T47D (cell line): ENCODE data around the gene RCE1.

Experiments used
- DNase-seq, 2 experiments: peaks; one replicate each; pipeline versions ENCODE4 v3.0.0 to v3.0.0-alpha.2; 2011 to 2012; ENCODE audit warnings: low read depth in 1 of 2, low spot score in 1 of 2
- JUND ChIP-seq: IDR thresholded peaks from 2 replicates; pipeline ENCODE4 v1.6.1; 2012; ENCODE audit warnings: low read depth
- in situ Hi-C: cut with HindIII; loops from 2 replicates; pipeline ENCODE4 v1.10.0; 2016; ENCODE audit warnings: low sequenced_read_pairs, low pct_unique_long_range_greater_than_20kb

Gene RCE1

DNA sequence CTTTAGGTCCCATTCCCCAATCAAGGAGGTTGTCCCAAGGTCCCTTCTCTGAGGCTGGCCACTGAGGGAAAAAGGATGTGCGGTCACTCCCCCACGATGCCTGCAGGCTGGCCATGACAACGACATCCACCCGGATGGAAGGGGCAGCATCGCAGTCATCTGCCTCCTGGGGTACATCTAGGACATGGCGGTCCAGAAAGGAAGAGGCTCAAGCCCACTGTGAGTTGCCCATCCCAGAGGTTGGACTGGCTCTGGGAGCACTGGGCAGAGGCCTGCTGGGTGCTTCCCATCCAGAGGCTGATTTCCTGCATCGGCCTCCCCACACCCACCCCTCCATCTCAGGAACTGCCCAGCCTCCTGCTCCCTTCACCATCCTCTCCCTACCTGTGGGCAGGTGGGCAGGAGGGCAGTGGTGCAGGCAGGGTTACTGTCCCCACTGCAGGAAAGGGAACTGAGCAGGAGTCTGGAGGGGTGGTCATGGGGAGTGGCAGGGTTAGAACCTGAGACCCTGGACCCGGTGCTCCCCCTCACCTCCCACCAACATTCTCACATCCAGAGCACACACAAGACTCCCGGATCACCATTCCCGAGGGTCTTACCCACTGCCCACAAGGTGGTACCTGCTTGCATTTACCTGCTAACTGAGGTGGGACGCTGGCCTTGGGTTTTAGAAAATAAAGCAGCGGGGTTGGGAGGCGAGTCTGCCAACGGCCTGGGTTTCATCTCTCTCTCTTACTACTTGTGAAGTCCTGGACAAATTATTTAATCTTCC is 4.4 kb downstream of the RCE1 start:
- DNase-seq, result peak in 1 of 2 experiments; percentile 8
- no peak for TF ChIP-seq JUND
- in situ Hi-C loops, result no loop called here

DNA sequence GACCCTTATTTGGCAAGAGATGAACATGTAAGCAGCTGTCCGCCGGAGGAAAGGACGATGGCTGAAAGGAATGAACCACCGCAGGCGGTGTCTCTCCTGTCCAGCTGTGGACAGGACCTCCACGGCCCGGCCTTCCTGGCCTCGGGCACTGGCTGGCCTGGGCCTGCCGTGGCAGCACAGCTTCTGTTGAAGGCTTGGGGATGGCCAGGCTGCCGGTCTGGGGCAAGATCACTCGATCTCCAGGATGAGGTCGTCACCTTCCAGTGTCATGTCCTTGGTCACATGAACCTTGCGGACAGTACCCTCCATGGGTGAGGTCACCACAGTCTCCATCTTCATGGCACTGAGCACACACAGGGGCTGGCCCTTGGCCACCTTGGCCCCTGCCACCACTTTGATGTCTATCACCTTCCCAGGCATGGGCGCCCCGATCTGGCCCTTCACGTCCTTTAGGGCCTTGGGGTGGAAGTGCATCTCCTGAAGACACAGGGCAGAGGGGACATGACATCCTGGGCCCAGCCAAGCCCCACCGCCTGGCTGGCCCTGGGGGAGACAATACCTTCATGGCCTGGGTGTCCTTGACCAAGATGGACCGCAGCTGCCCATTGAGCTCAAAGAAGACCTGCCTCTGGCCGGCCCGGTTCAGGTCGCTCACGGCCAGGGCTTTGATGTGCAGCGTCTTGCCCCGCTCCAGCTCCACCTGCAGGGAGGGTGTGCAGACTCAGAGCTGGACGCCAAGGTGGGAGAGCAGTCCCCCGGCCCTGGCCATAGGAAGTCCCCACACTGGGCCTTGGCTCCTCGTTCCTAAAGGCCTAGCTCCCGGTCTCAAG is 5.6 kb downstream of the RCE1 start:
- TF ChIP-seq JUND, result no peak
- DNase-seq, result peak in 1 of 2 experiments; percentile 1
- in situ Hi-C loops, result no loop called here

DNA sequence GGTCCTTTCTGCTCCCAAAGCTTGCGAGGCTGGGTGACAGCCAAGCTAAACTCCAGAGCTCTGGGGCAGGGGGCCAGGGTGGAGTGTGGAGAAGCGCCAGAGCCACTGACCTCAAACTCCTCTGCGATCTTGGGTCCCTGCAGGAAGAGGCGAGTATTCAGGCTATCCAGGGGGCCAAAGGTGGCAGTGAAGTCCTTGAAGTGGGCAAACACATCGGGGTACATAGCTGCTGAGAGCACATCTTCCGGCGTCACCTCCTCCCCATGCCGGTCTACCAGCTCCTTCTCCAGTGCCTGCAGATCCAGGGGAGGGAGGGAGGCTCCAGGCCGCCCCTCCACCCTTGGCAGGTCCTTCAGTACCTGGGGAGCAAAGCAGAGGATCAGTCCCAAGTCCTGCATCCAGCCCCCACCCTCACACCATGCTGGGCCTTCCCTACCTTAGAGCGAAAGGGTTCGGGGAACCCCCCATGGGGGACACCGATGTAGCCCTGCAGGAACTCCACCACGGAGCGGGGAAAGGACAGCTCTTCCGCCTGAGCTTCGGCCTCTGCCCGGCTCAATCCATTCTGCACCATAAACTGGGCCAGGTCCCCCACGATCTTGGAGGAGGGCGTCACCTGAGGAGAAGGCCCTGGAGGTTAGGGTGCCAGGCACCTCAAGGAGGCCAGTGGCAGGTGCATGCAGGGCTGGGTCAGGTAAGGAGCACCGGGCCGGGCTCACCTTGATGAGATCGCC is 6.4 kb downstream of the RCE1 start:
- peak in 1 of 2 experiments; percentile 10 for DNase-seq
- no peak for TF ChIP-seq JUND
- in situ Hi-C loops, result no loop called here

DNA sequence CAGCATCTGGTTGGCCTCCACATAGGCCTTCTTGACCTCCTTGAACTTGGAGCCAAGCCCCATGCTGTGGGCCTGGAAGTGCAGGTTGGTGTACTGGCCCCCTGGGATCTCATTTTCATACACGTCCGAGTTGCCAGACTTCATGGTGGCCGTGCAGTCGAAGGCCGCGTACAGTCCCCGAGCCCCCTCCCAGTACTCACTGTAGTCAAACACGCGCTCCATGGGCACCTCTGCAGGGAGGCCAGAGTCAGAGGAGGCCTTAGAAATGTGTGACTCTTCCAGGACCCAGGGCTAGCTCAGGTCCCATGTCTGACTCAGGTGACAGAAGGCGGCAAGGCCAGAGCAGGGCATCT is 7.0 kb downstream of the RCE1 start:
- DNase-seq, result peak in 1 of 2 experiments; percentile 2
- no peak for TF ChIP-seq JUND
- in situ Hi-C loops, result no loop called here

DNA sequence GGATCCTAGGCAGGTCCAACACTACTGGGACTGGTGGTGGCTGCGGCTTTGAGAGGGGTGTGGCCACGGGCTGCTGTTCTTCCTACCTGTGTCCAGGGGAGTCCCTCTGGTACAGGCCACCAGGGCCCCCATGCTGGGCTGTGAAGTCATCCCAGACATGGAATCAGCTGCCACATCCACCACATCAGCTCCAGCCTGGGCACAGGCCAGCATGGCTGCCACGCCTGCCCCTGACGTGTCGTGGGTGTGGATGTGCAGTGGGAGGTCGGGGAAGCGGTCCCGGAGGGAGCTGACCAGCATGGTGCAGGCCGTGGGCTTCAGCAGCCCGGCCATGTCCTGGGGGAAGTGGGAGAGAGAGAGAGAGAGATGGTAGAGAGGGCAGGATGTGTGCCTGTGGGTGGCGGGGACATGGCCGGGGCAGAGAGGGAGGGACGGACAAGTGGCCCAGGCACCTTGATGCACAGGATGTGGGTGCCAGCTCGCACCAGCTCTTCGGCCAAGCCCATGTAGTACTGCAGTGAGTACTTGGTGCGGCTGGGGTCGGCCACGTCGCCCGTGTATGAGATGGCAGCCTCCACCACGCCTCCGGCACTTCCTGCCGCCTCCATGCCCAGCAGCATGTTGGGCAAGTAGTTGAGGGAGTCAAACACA is 7.5 kb downstream of the RCE1 start:
- in situ Hi-C loops, result no loop called here
- peak in 1 of 2 experiments; percentile 3 for DNase-seq
- TF ChIP-seq JUND, result no peak

DNA sequence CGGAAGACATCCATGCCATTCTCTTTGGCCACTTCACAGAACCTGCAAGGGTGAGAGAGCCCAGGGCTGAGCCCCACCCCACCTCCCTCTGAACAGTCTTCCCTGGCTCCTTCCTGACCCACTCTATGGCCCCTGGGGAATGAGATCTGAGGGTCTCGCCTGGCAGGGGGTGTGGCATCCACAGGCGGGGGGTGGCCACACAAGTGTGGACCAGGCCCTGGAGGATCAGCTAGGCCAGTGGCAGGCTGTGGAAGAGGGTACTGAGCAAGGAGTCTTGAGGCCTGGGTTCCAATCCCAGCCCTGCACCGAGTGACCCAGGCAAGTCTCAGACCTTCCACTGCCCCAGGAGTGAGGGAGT is 8.0 kb downstream of the RCE1 start:
- no peak for TF ChIP-seq JUND
- in situ Hi-C loops, result no loop called here
- DNase-seq, result no peak

DNA sequence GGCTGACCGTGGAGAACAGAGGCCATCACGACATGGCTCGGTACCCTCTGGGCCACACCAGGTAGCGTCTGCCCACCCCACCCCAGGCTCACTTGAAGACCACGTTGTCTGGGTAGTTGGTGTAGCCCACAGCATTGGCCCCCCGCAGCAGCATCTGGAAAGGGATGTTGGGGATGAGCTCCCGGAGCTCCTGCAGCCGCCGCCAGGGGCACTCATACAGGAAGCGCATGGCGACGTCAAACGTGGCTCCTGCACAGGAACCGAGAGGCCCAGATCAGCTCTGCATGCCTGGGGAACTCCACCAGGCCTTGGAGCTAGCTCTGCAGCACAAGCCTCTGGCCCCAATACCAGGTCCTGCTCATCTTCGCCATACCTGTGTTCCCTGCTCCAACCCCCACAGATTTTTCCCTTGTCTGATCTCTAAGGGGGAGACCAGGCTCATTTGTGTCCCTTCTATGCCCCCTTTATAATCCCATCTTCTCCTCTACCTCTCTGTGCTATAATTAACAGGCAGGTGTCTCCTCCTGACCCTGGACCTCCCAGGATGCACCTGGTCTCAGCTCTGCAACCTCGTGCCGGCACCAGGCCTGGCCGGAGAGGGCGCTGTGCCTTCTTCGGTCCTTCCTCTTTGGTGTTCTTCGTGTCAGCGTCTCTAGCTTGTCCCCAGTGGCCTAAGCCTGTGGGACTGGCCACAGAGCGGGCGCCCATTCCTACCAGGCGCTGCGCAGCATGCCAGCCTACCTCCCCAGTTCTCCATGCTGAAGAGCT is 8.6 kb downstream of the RCE1 start:
- no peak for TF ChIP-seq JUND
- in situ Hi-C loops, result no loop called here
- peak in 1 of 2 experiments; percentile 16 for DNase-seq

- in situ Hi-C loops, result no loop called here
- no peak for DNase-seq
- TF ChIP-seq JUND, result no peak
These were observed 9.4 kb downstream of the RCE1 start for GRCh38 chr11:66852466-66853241.

DNA sequence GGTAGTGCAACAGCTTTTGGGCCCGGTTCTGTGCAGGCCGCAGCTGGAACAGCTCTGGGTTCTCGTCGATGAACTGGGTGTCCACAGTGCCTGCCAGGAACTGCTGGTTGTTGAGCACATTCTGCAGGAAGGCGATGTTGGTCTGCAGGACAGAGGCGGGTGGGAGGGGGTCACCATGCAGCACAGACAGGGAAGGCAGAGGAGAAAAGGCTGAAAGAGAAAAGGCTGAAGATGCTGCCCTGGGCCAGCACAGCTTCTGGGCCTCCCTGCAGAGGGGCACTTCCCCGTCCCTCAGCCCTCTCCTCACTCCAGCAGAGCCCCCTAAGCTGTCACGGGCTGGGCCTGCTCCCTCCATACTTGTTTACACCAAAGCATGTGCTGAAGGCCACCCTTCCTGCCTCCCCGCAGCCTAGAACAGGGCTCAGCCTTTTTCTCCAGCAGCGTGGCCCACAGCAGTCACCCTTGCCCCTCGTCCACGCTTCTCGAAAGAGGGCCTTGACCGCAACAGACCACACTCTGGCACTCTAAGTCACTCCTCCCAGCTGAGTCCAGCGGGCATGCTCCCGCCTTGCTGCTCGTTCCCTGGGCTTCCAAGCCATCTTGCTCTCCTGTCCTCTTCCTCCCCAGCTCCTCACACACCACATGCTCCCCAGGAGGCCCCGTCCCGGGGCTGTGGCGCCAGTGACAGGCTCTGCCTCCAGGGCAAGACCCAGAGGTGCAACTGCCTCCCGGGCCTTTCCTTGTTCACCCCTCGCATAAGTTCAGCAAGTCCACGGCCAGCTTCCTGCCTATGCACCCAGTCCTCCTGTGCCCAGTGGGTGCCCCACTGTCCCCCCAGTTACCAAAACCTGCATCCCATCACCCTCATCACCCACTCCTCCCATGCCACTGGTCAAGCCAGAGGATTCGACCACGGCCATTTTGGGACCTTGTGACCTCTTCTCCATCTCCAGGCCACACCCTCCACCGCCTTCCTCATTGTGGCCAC is 10.3 kb downstream of the RCE1 start:
- TF ChIP-seq JUND, result no peak
- no peak for DNase-seq
- in situ Hi-C loops, result no loop called here

DNA sequence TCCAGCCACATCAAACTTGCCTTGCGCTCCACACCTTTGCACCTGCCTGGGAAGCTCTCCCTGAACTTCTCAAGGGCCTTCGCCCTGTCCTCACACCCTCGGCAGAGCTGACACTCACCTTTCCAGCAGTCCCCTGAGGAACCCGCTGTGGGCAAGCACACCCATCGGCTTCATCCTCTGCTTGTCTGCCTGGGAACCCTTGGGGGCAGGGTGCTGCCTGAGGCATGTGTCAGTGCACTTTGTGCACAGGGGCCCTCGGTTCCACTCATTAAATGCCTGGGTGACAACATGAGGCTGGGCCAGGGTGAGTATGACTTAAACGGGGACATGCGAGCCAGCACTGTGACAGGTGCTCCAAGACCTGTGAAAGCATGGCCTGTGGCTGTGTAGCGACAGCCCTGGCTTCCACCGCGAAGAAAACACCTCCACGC is 11.0 kb downstream of the RCE1 start:
- in situ Hi-C loops, result no loop called here
- no peak for TF ChIP-seq JUND
- DNase-seq, result no peak
